ENCODE results near the gene LRGUK.
"Not testable (repeated sequence)": the region's sequence is repeated elsewhere in the genome, so short reads cannot be mapped to it uniquely, and the experiment has no call there.

Gene LRGUK

GRCh38 chr7:134246761-134247160 lies 119.6 kb downstream of the LRGUK start:
- no peak for DNase-seq

- DNase-seq = no peak
Observed at GRCh38 chr7:134248196-134248595, 121.1 kb downstream of the LRGUK start.

- DNase-seq = no peak
Observed at GRCh38 chr7:134254311-134254710, 127.2 kb downstream of the LRGUK start.

GRCh38 chr7:134255814-134256213 lies 128.7 kb downstream of the LRGUK start:
- DNase-seq = no peak

- DNase-seq = no peak
Observed at GRCh38 chr7:134262322-134262721, 135.2 kb downstream of the LRGUK start.

- no peak for DNase-seq
Observed at GRCh38 chr7:134276951-134277350, 149.8 kb downstream of the LRGUK start.

GRCh38 chr7:134278502-134279153 lies 151.5 kb downstream of the LRGUK start:
- DNase-seq = no peak

GRCh38 chr7:134279336-134279735 lies 152.2 kb downstream of the LRGUK start:
- no peak for DNase-seq

- DNase-seq = no peak
Observed at GRCh38 chr7:134279898-134280297, 152.8 kb downstream of the LRGUK start.

- no peak for DNase-seq
Observed at GRCh38 chr7:134280508-134280907, 153.4 kb downstream of the LRGUK start.

GRCh38 chr7:134284011-134284410 lies 156.9 kb downstream of the LRGUK start:
- no peak for DNase-seq

- DNase-seq = no peak
Observed at GRCh38 chr7:134284952-134285351, 157.8 kb downstream of the LRGUK start.

- DNase-seq = no peak
Observed at GRCh38 chr7:134287916-134288659, 160.9 kb downstream of the LRGUK start.

- DNase-seq = no peak
Observed at GRCh38 chr7:134289423-134289822, 162.3 kb downstream of the LRGUK start.

GRCh38 chr7:134289841-134290240 lies 162.7 kb downstream of the LRGUK start:
- no peak for DNase-seq

GRCh38 chr7:134290286-134290685 lies 163.1 kb downstream of the LRGUK start:
- no peak for DNase-seq

GRCh38 chr7:134293002-134293740 lies 166.0 kb downstream of the LRGUK start:
- no peak for DNase-seq

- DNase-seq = not testable (repeated sequence)
Observed at GRCh38 chr7:134295982-134296381, 168.8 kb downstream of the LRGUK start.

- DNase-seq = no peak
Observed at GRCh38 chr7:134297489-134297888, 170.3 kb downstream of the LRGUK start.

- DNase-seq = no peak
Observed at GRCh38 chr7:134298902-134299683, 172.0 kb downstream of the LRGUK start.

- DNase-seq = no peak
Observed at GRCh38 chr7:134300988-134301387, 173.8 kb downstream of the LRGUK start.

- DNase-seq = no peak
Observed at GRCh38 chr7:134301592-134301991, 174.5 kb downstream of the LRGUK start.

- no peak for DNase-seq
Observed at GRCh38 chr7:134302120-134302519, 175.0 kb downstream of the LRGUK start.

All from T-helper 2 cell (primary cell).